SIG-M5 (cell line): Measurements from ENCODE around the gene SFXN1.
"Not testable (repeated sequence)": the region's sequence is repeated elsewhere in the genome, so short reads cannot be mapped to it uniquely, and the experiment has no call there.

Source experiments
- DNase-seq: peaks from one replicate; lab custom pipeline; 2025; lab: John Stamatoyannopoulos, UW

SFXN1 gene

DNA sequence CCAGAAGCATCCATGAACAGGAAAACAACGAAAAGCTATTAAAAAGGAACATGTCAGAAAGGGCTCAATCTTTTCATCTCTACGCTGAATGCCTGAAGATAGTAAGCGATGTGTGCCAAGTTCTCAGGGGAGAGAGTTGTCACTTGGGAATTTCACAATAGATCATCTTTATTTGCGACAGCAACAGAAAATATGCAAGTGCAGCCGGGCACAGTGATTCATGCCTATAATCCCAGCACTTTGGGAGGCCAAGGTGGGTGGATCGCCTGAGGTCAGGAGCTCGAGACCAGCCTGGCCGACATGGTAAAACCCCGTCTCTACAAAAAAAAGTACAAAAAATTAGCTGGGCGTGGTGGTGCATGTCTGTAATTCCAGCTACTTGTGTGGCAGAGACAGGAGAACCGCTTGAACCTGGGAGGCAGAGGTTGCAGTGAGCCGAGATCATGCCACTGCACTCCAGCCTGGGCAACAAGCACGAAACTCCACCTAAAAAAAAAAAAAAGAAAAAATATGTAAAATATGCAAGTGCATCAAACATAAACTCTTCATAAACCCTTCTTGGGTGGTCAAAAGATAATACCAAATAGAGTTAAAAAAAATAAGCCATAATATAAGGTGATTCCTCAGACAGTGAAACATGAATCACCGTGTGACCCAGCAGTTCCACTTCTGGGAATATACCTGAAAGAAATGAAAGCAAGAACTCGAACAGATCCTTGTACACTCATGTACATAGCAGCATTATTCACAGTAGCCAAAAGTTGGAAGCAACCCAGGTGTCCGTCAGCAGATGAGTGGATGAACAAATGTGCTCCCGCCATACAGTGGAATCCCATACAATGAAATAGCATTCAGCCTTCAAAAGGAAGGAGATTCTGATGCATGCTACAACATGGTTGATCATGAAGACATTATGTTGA, 16.2 kb downstream of the SFXN1 start:
- no peak for DNase-seq

- DNase-seq, result no peak
Measured at GRCh38 chr5:175501759-175502158, 23.4 kb downstream of the SFXN1 start.

- DNase-seq, result not testable (repeated sequence)
Measured at GRCh38 chr5:175507671-175508070, 29.3 kb downstream of the SFXN1 start.

GRCh38 chr5:175508896-175509295, 30.5 kb downstream of the SFXN1 start:
- no peak for DNase-seq

- no peak for DNase-seq
Measured at GRCh38 chr5:175513297-175513696, 34.9 kb downstream of the SFXN1 start.

GRCh38 chr5:175513726-175514125, 35.4 kb downstream of the SFXN1 start:
- DNase-seq, result no peak

DNA sequence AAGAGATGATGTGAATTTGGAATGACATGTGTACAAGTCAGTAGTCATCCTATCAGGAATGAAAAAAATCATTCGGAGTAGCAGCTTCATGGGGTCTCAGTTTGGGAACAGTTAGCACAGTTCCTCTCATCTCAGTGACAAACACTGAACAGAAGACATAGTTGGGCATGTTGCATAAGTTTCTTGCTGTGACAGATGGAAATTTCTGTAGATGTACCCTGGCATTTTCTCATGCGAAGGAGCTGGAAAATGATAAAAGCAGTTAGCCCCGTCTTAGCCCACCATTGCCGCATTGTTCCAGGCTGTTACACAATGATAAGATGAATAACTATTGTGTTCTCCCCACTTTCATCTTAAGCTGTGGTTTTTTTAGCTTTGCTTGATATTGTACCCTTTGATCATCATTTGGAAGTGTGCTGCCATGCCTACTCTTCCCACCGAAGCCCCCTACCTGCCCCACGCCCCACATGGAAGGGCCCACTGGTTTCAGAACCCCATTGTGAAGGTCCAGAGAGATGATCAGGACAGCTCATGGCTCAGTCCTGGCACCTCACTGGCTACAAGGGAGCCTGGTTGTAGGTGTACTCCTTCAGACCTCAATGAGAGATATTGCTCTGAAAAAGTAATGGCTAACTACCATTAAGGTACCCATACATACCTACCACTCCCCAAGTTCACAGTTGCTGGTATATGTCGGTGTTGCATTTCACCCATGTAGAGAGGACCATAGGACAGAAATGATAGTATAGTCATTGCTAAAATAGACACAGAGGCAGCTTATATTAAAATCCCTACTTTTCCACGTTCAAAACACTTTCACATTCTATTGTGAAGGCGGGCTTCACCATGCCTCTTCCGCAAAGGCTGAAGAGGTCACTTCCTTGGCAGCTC, 38.8 kb downstream of the SFXN1 start:
- DNase-seq, result no peak

DNA sequence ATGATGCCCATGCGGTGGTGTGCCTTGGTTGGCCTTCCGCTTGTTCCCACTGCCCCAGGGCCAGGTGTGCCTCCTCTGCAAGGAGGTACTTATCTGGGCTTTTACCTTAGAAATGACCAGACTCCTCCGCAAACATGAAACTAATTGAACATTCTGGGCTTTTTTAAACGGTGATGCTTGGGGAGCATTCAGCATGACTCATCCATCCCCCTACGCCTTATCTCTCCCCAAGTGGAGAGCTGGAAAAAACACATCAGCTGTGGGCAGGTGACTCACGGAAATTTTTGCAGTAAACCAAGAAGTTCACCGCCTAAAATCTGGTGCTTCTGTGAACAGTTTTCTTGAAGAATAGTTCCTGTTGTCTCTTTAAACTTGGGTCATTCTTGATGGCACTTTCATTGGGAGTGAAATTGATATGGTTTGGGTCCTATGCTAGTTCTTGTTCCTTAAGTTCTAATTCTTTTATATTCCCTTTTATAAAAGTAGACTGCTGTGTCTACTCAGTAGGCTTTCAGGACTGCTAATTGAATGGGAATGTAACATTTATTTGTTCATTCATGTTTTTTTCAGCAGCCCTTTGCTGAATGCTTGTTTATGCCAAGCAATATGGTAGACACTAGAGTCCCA, 39.6 kb downstream of the SFXN1 start:
- no peak for DNase-seq

DNA sequence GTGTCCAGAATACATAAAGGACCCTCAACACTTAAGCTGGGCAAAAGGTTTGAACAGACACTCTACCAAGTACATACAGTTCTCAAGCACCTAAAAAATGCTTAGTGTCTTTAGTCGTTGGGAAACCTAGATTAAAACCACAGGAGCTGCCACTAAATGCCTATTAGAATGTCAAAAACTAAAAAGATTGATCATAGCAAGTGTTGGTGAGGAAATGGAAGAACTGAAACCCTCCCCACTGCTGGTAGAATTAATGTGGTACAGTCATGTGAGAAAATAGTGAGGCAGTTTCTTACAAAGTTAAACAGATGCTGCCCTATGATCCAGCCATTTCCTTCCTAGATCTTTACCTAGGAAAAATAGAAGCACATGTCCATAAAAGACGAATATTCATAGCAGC, 40.6 kb downstream of the SFXN1 start:
- no peak for DNase-seq

DNA sequence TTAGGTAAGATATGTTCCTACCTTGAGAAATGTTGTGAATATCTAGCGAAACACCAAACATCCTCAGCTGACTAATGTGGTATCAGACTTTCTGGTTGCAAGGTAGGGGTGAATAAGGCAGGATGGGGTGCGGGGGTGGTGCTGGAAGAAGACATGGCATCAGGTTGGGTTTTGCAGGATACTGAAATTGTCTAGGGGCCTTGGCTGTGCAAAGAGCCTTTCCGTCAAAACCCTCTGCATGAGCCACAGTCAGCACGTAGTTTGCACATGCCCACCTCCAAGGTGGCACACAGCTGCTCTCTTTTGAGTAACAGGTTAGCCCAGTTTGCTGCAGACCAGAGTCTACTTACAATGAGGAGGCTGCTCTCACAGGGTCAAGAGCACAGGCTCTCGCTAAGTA, 42.0 kb downstream of the SFXN1 start:
- DNase-seq, result no peak

- no peak for DNase-seq
Measured at GRCh38 chr5:175520873-175521272, 42.5 kb downstream of the SFXN1 start.

DNA sequence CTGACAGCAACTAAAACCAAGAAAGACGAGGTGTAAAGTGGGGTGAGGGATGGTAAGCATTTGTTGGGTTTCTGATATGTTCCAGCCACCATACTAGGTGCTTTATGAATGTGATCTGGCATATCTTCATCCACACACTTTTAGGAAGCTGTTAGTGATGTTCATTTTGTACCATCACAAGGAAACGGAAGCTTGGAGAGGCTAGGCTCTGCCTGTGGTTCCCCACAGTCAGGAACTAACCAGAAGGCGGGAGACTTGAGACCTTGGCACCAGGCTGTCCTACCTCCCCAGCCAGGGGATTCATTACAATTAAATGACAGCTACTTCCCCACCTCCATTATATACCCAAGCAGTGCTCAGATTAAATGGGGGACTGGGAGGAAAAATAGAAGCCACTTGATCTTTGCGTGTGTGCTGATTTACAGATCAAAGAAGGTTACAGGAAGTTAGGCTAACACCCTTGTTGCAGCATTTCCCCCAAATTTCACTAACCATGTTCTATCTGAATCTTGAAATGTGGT, 43.0 kb downstream of the SFXN1 start:
- DNase-seq, result no peak

DNA sequence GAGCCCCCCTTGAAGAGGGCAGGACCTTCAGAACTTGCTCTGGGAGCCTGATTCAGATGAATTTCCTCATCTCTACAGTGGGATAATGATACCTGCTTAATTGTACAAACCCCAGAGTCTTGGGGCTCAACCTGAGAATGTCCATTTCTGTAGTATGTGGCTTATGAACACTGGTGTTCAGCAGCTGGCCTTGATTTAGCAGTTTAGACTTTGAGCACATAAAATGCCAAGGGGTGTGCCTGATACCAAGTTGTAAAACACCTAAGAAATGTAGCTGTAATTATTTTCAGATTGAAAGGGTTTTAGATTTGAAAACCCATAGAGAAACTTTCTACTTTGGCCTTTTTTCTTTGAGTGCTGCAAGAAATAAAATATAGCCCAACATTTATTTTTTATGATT, 44.9 kb downstream of the SFXN1 start:
- DNase-seq, result no peak

- DNase-seq, result no peak
Measured at GRCh38 chr5:175524211-175524610, 45.9 kb downstream of the SFXN1 start.

GRCh38 chr5:175526691-175527090, 48.3 kb downstream of the SFXN1 start:
- no peak for DNase-seq

DNA sequence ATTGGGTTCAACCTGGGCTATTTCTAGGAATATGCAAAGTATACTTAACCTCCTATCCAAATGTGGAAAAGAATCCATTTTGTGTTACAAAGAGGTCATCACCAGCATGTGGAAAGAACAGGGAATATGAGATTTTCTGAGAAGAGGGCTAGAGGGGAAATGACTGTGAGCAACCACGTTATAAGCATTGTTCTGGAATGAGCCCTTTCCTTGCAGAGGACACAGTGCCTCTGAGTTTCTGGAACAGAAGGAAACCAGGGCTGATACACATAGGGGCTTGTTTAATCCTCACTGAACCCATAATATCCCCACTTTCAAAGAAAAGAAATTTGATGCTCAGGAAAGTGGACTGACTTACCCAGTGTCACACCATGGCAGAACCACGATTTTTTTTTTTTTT, 53.0 kb downstream of the SFXN1 start:
- no peak for DNase-seq

GRCh38 chr5:175534070-175534932, 55.9 kb downstream of the SFXN1 start:
- peak; percentile 32 for DNase-seq

DNA sequence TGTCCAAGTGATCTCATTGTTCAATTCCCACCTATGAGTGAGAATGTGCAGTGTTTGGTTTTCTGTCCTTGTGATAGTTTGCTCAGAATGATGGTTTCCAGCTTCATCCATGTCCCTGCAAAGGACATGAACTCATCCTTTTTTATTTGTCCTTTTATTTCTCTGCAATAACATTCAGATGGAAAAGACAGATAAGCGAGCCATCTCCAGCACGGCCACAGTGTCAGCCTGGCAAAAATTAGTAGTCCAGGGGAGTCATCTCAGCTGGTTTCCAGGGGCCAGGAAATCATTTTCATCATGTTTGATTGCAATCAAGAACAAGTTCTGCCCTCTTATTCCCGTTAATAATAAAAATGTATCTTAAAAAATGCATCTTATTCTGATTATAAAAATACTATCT, 57.0 kb downstream of the SFXN1 start:
- not testable (repeated sequence) for DNase-seq

DNA sequence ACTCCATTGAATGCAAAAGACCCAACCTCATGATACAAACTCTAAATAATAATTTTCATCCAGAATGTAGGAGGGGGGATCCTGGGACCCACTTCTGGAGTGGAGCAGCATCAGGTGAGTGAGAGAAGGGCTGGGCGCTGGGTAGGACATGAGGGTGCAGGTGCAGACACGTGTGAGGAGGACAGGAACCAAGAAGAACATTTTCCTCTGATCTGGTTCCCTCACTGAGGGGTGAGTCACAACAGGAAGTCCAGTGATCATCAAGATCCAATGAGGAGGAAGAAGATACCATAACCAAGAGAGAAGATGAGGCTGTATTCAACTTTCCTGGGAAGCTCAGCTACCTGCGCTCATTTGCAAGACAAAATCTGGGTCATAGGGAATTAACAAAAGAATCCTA, 57.4 kb downstream of the SFXN1 start:
- no peak for DNase-seq

DNA sequence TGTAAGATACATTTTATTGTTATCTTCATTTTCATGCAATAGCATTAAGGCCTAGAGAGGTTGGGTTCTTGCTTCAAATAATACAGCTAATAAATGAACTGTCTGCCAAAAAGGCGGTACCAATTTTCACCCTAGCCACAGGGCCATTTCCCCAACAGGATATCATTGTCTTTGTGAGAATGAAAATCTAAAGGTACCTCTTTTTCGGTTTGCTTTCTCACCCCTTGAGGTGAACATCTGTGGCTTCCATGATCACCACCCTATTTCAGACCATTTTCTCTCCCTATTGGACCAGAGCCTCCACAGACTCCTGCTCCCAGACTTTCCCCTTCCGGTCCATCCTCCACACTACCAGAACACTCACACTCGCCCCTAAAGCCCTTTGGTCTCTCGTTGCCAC, 60.2 kb downstream of the SFXN1 start:
- no peak for DNase-seq

GRCh38 chr5:175539936-175540335, 61.6 kb downstream of the SFXN1 start:
- DNase-seq, result no peak
